HCT116 (cell line): ENCODE data around the gene OS9. TPM values are rescaled to one million over a fixed set of nuclear protein-coding genes. Genes with fewer than 3 reads are reported as not detected.

Source experiments
- ATAC-seq: fragments of 200-7000 bp; cut with Tn5 transposase; 2 replicates; pipeline ENCODE4 v1.9.1; 2020; ENCODE audit warnings: mild to moderate bottlenecking, moderate library complexity
- BruUV-seq: library from RNA; stranded (reverse); fragments of 400-500 nt; replicated peaks from 2 replicates; lab custom pipeline; 2021; lab: Mats Ljungman, UMichigan
- CTCF ChIA-PET: fragments of 300-600 bp; sonication (Branson Sonifier 250); formaldehyde crosslinking; loops from one replicate; lab custom pipeline; 2021; ENCODE audit warnings: antibody characterized with exemption; lab: Charles Lee
- POLR2A ChIA-PET: fragments of 300-600, 350-600 bp; sonication (Branson Sonifier 250); formaldehyde crosslinking; loops from one replicate; lab custom pipeline; 2021; ENCODE audit warnings: antibody characterized with exemption; lab: Charles Lee
- RAD21 ChIA-PET, 2 experiments: fragments of 300-600 bp; sonication (Branson Sonifier 250); formaldehyde crosslinking; loops; one replicate each; lab custom pipeline; 2023; ENCODE audit warnings: low total read pairs in 2 of 2; ENCODE audit not compliant: uncharacterized antibody in 2 of 2, unreplicated experiment in 2 of 2, low non-redundant PET in 1 of 2; lab: Charles Lee
- DNase-seq: peaks from one replicate; pipeline ENCODE4 v3.0.0-alpha.2; 2010; ENCODE audit warnings: low read depth, low spot score
- H2AFZ ChIP-seq: fragments of 200-600 bp; shearing (Covaris generic), sonication (generic); 2 replicates; pipeline ENCODE4 v1.6.1; 2017; ENCODE audit warnings: low read depth, mixed run types, mixed read lengths, antibody characterized with exemption, low read length; ENCODE audit not compliant: poor library complexity, severe bottlenecking
- H3K27ac ChIP-seq: 2 replicates; pipeline ENCODE4 v1.5.1; 2012; ENCODE audit warnings: low read depth, low read length
- H3K27me3 ChIP-seq: fragments of 200-600 bp; sonication (generic); 2 replicates; pipeline ENCODE4 v1.6.1; 2016; ENCODE audit warnings: mixed run types, low read length, mixed read lengths; ENCODE audit not compliant: insufficient read depth
- H3K36me3 ChIP-seq, 2 experiments: fragments of 200-500 bp in 1 of 2; fragments of 200-600 bp in 1 of 2; sonication (Bioruptor generic) in 1 of 2; sonication (generic) in 1 of 2; 2 replicates each; pipeline versions ENCODE4 v1.5.1 to v1.6.1; 2014 to 2016; ENCODE audit warnings: low read length in 2 of 2, inconsistent platforms in 1 of 2, mixed read lengths in 1 of 2, mixed run types in 1 of 2; ENCODE audit not compliant: insufficient read depth in 2 of 2, control insufficient read depth in 1 of 2
- H3K4me1 ChIP-seq, 2 experiments: fragments of 200-600 bp in 1 of 2; sonication (generic) in 1 of 2; 2 replicates each; pipeline versions ENCODE4 v1.5.1 to v1.6.1; 2012 to 2017; ENCODE audit warnings: low read length in 2 of 2, inconsistent platforms in 1 of 2, mild to moderate bottlenecking in 1 of 2, mixed read lengths in 1 of 2, mixed run types in 1 of 2, moderate library complexity in 1 of 2; ENCODE audit not compliant: insufficient read depth in 2 of 2, control insufficient read depth in 1 of 2
- H3K4me2 ChIP-seq: fragments of 200-600 bp; sonication (generic); 2 replicates; pipeline ENCODE4 v1.6.1; 2017; ENCODE audit warnings: mixed run types, low read length, mixed read lengths
- H3K4me3 ChIP-seq, 2 experiments: fragments of 200-600 bp in 1 of 2; sonication (generic) in 1 of 2; replicated peaks in 1 of 2; 2 replicates each; pipeline ENCODE4 v1.5.1; 2011 to 2016; ENCODE audit warnings: low read length in 2 of 2, control low read depth in 1 of 2, low read depth in 1 of 2, mild to moderate bottlenecking in 1 of 2, mixed read lengths in 1 of 2, mixed run types in 1 of 2
- H3K79me2 ChIP-seq: fragments of 200-600 bp; sonication (generic); 2 replicates; pipeline ENCODE4 v1.6.1; 2017; ENCODE audit warnings: mild to moderate bottlenecking, mixed run types, low read length, moderate library complexity, mixed read lengths; ENCODE audit not compliant: insufficient read depth
- H3K9ac ChIP-seq: fragments of 200-600 bp; sonication (generic); 2 replicates; pipeline ENCODE4 v1.6.1; 2016; ENCODE audit warnings: low read length, mixed read lengths
- H3K9me2 ChIP-seq: fragments of 200-600 bp; sonication (generic), shearing (Covaris generic); 2 replicates; pipeline ENCODE4 v1.6.1; 2017; ENCODE audit warnings: mixed run types, mild to moderate bottlenecking, moderate library complexity; ENCODE audit not compliant: insufficient read depth
- H3K9me3 ChIP-seq, 2 experiments: fragments of 200-500 bp in 1 of 2; fragments of 200-600 bp in 1 of 2; sonication (Bioruptor generic) in 1 of 2; sonication (generic) in 1 of 2; 2 replicates each; pipeline ENCODE4 v1.6.1; 2014 to 2017; ENCODE audit warnings: low read length in 2 of 2, mixed read lengths in 2 of 2, inconsistent platforms in 1 of 2, low read depth in 1 of 2, mild to moderate bottlenecking in 1 of 2, mixed run types in 1 of 2, moderate library complexity in 1 of 2; ENCODE audit not compliant: control insufficient read depth in 1 of 2, insufficient read depth in 1 of 2
- H4K20me1 ChIP-seq: fragments of 200-600 bp; sonication (generic), shearing (Covaris generic); 2 replicates; pipeline ENCODE4 v1.6.1; 2017; ENCODE audit warnings: mixed run types, mild to moderate bottlenecking, moderate library complexity; ENCODE audit not compliant: insufficient read depth
- CBX3 ChIP-seq: IDR thresholded peaks from 2 replicates; pipeline ENCODE4 v1.6.1; 2012; ENCODE audit warnings: low read depth
- CEBPB ChIP-seq: IDR thresholded peaks from 2 replicates; pipeline ENCODE4 v1.6.1; 2012; ENCODE audit warnings: low read depth
- EGR1 ChIP-seq: IDR thresholded peaks from 2 replicates; pipeline ENCODE4 v1.6.1; 2012; ENCODE audit warnings: low read depth
- ELF1 ChIP-seq: IDR thresholded peaks from 2 replicates; pipeline ENCODE4 v1.6.1; 2012; ENCODE audit warnings: low read depth, borderline replicate concordance
- ZFX ChIP-seq: fragments of 450-650 bp; IDR thresholded peaks from 2 replicates; pipeline ENCODE4 v1.6.1; 2017
- ZNF274 ChIP-seq: fragments of 200-500 bp; sonication (Bioruptor generic); IDR thresholded peaks from 2 replicates; pipeline ENCODE4 v1.6.1; 2014; ENCODE audit warnings: mild to moderate bottlenecking, low read depth, low read length, inconsistent platforms
- intact Hi-C: fragments of 100-400 bp; cut with micrococcal nuclease; formaldehyde crosslinking; loops from 2 replicates; pipeline ENCODE4 v1.10.0; 2022
- total RNA-seq: library from RNA; stranded (reverse); gene quantifications from one replicate; pipeline ENCODE4 v1.2.1, GENCODE V29; 2021; ENCODE audit not compliant: unreplicated experiment

OS9 gene
- total RNA-seq, 1 experiment from 2014 or later, result 98.4 TPM

DNA sequence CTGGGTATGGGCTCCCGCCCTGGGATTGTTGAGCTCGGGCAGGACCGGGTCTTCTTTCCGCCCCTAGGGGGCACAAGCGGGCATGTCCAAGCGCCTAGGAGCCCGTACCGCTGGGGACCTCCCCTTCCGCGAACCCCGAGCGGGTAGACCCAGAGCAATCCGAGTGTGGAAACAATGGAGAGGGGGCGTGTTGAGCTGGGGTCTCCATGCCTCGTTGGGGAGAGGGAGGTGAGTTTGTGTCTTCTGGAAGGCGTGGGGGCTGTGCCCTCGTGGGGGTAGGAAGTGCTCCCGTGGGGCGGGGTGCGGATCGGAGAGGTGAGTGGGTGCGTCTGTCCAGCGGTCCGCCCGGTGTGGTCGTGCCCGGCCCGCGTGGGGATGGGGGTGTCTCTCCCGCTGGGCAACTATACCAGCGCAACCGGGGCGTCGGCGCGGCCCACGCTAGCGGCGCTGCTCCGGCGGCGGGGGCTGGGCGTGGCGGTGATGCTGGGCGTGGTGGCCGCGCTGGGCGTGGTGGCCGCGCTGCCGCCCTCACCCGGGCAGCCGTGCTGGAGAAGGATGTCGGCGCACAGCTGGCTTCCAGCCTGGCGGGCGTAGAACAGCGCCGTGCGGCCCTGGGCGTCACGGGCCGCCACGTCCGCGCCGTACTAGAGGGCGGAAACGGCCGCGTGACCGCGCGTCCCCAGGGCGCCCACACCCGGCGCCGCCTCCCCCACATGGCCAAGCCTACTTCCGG lies 32.4 kb downstream of the OS9 start (continued):
- TF ChIP-seq CEBPB, result no peak
- no peak for TF ChIP-seq ZNF274
- peak; percentile 34; the same call in 1 of the 2 replicates for TF ChIP-seq EGR1
- TF ChIP-seq, all 23 proteins: peak for 6

DNA sequence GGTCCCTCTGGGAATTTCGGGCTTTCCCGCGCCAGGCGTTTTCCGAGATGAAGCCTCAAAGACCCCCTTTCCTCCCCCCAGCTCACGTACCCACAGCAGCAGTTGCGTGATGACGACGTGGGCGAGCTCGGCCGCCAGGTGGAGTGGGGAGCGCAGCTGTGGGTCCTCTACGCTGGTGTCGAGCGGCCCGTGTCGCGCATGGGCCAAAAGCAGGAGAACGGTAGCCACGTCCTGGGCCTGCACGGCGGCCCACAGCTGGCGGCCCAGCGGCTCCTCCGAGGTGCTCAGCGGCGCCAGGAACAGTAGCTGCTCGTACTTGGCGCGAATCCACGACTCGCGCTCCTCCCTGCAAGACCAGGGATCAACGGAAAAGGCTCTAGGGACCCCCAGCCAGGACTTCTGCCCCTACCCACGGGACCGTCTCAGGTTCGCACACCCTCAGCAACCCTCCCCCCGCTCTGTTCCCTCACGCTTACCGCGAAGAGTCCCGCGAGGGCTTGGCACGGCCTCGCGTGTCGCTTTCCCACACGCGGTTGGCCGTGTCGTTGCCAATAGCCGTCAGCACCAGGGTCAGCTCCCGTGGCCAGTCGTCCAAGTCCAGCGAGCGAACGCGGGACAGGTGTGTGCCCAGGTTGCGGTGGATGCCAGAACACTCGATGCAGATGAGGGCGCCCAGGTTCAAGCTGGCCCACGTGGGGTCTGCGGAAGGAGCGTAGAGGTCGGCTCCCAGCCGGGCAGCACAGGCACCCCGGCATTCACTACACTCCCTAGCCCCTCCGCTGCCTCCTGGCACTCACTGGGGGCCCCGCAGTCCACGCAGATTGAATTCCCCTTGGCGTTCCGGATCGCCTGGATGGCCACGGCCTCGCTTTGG lies 33.2 kb downstream of the OS9 start:
- Histone ChIP-seq H3K9me2 (no peaks in the 10 kb centered on the region), H4K20me1 (no peaks in the 10 kb centered on the region), H3K36me3 (peaks cover 4 to 13% of the 10 kb centered on the region in 2 experiments; a peak in 2 of 4 replicates), H3K4me2 (peak overlapping the region; percentile 99), H3K9me3 (no peaks in the 10 kb centered on the region), H3K9ac (peak overlapping the region; percentile 89), H3K4me1 (peaks cover 7 to 18% of the 10 kb centered on the region in 2 experiments; a peak in 3 of 4 replicates), H3K27ac (peak overlapping the region; percentile 92), H3K79me2 (no peaks in the 10 kb centered on the region), H3K27me3 (no peaks in the 10 kb centered on the region), H3K4me3 (peak overlapping the region; percentile 85 to 89), H2AFZ (no peak overlapping the region)
- POLR2A ChIA-PET, result interaction anchor here (1.1 kb wide), 1 partner anchor 212 kb away, joined by 4 read pairs; no protein-coding TSS in a partner anchor
- RAD21 ChIA-PET, result no interaction called here
- intact Hi-C loops, result loop anchor here (2.0 kb wide), 1 partner anchor 16 kb away; no protein-coding TSS in a partner anchor
- CTCF ChIA-PET, result interaction anchor here (1.0 to 3.1 kb wide), 4 partner anchors 11 to 146 kb away, joined by 3 to 15 read pairs (median 3); no protein-coding TSS in a partner anchor
- DNase-seq (no peak), ATAC-seq (peak; percentile 1; the same call in 1 of the 2 replicates)
- TSS peak; percentile 50 for BruUV-seq
- TF ChIP-seq ZFX (no peak; the same call in 1 of the 2 replicates), ELF1 (no peak), CBX3 (no peak)
